ENCODE data around the gene ARRDC5.
A peak's percentile ranks its signal among the peaks of the same experiment; 100 is the strongest.
"Not testable (repeated sequence)": the region's sequence is repeated elsewhere in the genome, so short reads cannot be mapped to it uniquely, and the experiment has no call there.

ARRDC5 gene

GRCh38 chr19:4867534-4868285 lies 35.0 kb downstream of the ARRDC5 start, which contains the start of gene PLIN3:
Gene PLIN3 (minus strand): TSS chr19:4867667. CDS start chr19:4861394, 6,273 bp downstream.
- DNase-seq = peak; percentile 90

GRCh38 chr19:4866595-4867424 lies 35.9 kb downstream of the ARRDC5 start:
- no peak for DNase-seq

- no peak for DNase-seq
These were observed 41.5 kb downstream of the ARRDC5 start for GRCh38 chr19:4861147-4861546.

- DNase-seq = no peak
These were observed 43.0 kb downstream of the ARRDC5 start for GRCh38 chr19:4859697-4860096.

- DNase-seq = not testable (repeated sequence)
These were observed 46.2 kb downstream of the ARRDC5 start for GRCh38 chr19:4856468-4856867.

GRCh38 chr19:4853506-4853905 lies 49.2 kb downstream of the ARRDC5 start:
- DNase-seq = not testable (repeated sequence)

GRCh38 chr19:4852484-4852883 lies 50.2 kb downstream of the ARRDC5 start:
- DNase-seq = no peak

GRCh38 chr19:4851551-4852290 lies 51.0 kb downstream of the ARRDC5 start:
- peak; percentile 37 for DNase-seq

GRCh38 chr19:4849019-4849418 lies 53.7 kb downstream of the ARRDC5 start:
- no peak for DNase-seq

- no peak for DNase-seq
These were observed 55.3 kb downstream of the ARRDC5 start for GRCh38 chr19:4847190-4847973.

- not testable (repeated sequence) for DNase-seq
These were observed 56.7 kb downstream of the ARRDC5 start for GRCh38 chr19:4845975-4846374.

GRCh38 chr19:4844348-4845179 lies 58.1 kb downstream of the ARRDC5 start:
- DNase-seq = no peak

- DNase-seq = no peak
These were observed 59.1 kb downstream of the ARRDC5 start for GRCh38 chr19:4843647-4843965.

Data from T1000 (cell line).